Measurements from ENCODE around the gene DGCR6L.
"Not testable (repeated sequence)": the region's sequence is repeated elsewhere in the genome, so short reads cannot be mapped to it uniquely, and the experiment has no call there.

The DGCR6L gene

GRCh38 chr22:20290578-20291248 lies 29.1 kb downstream of the DGCR6L start:
- no peak for DNase-seq

DNA sequence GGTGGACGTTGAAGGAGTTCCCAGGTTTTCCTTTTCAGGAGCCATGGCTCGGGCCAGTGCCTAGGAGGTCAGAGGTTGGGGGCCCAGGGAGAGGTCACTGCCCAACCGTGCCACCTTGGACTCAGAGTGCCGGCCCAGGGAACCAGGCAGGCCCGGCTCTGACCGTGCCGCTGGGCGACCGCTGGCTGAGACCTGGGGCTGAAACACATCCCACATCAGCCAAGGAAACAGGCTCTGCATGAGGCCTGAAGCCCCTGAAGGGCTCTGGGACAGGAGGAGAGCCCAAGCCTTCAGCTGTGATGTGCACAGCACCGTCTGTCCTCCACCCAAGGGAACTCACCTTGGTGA lies 29.8 kb downstream of the DGCR6L start:
- no peak for DNase-seq

GRCh38 chr22:20289182-20290044 lies 30.4 kb downstream of the DGCR6L start:
- not testable (repeated sequence) for DNase-seq

- not testable (repeated sequence) for DNase-seq
Observed at GRCh38 chr22:20286784-20287423, 33.0 kb downstream of the DGCR6L start.

DNA sequence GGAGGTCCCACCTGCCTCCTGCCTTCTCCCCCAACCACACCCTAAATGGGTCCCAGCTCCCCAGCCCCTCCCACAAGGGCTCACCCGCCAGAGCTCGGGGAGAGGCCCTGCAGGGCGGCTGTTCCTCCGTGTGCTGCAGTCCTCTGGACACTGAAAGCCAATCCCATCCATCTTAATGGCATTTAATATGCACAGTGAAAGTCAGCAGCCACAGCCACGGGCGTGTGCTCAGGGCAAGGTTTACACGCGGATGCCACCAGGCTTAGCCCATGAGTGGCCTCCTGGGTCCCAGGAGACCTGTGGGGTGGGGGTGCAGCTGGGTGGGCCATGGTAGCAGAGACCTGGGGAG lies 33.6 kb downstream of the DGCR6L start:
- not testable (repeated sequence) for DNase-seq

GRCh38 chr22:20285473-20286311 lies 34.2 kb downstream of the DGCR6L start:
- DNase-seq: peak; percentile 17 to 66

DNA sequence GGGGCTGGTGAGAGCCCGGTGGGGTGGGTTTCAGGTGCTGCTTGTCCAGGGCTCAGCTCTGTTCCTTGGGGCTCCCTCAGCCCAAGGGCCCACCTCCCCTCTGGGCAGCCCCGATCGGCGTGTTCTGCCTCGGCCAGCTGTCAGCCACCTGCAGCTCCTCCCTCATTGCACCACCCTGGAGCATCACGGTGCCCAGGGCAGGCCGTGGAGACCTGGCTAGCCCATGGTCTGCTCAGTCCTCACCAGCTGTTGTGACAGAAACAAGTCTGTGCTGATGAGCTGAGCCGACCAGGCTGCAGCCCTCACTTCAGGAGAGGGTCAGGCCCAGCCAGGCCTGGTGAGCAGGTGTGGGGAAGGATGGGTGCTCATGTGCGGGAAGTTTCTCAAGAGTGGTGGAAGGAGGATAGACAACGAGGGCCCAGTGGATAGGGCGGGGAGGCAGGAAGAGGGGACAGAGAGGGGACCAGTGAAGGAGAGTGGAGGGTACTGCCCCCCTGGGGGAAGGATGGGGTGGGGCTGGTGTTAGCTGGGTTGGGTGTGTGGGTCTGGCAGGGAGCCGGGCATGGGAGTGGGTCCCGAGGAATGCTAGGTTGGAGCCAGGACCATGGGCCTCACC lies 35.3 kb downstream of the DGCR6L start:
- no peak for DNase-seq

DNA sequence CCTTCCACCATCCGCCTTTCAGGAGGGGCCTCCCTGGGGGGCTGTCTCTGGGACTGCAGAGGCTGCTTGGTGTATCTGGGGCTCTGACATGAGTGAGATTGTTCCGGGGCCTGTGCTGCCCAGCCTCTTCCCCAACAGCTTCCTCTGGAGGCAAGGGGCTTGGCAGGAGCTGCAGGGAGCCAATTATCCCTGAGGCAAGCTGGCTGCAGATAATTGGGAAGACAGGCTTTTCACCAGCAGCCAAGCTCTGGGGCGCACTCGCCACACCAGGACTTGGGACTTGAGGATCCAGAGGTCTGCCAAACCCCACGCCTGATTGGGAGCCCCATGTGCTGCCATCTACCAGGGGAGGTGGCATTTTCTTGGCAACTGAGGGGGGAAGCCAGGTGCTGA lies 36.2 kb downstream of the DGCR6L start:
- peak in 1 of 2 experiments; percentile 49 for DNase-seq

DNA sequence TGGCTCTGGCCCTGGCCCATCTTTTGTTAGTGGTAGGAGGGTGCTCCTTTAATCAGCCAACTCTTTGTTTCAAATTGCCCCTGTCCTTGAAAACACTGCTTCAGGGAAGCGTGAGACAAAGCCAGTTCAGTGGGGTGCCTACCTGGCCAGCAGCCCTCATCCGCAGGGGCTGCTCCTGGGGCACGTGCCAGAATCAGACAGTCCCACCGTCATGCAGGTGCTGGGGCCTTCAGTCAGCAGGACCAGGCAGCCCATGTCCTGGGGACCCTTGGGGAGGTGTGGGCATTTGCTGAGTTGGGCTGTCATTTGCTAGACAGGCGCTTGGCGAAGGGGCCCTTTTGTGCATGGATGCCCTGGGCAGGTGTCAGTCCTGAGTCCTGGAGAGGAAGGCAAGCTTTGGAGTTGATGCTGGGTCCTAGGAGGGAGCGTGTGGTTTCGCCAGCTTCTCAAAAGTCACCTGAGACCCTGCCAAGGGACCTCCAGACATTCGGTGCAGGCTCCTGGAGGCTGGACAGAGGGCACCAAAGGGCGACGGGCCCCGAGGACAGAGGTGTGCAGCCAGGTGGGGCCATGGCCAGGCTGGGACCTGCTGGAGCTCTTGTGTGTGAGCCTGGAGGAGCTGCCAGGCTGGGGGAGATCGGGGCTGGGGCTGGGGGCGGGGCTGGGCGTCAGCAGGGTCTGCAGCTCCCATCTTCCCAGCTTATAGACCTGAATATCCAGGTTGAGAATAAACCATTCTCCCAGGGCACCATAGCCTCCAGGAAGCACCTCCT lies 36.8 kb downstream of the DGCR6L start:
- DNase-seq: no peak

- DNase-seq: no peak
Observed at GRCh38 chr22:20281891-20282290, 38.0 kb downstream of the DGCR6L start.

DNA sequence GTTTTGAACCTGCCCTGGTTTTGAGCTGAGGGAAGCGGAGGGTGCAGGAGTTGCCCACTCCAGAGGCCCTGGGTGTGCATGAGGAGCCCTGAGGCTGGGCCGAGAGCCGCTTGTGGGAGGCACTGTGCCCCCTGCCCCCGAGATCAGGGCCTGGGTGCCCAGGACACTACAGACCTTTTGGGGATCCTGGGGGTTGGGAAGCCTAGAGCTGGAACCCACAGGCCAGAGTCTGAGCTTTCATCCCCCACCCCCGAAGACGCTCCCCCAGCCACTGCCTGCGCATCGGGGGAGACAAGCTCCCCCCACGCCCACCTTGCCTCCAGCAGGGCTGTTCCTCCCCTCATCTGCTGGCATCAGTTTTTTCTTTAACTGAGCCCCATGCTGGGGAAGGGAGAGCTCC lies 38.4 kb downstream of the DGCR6L start:
- DNase-seq: not testable (repeated sequence)

DNA sequence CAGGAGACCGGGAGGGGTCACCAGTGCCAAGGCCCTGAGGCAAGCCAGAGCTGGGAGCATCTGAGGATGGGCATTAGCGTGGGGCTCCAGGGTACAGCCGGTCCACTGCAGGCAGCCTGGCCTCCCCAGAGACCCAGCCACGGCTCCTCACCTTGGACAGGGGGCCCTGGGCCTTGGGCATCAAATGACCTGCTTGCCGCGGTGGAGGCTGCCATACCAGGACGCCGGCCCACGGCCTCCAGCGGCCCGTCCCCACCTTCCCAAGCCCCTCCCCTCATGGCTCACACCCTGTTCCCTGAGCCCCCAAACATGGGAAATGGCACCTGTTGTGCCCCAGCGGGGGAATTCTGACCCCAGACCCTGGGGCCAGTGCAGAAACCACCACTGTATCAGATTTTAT lies 39.0 kb downstream of the DGCR6L start:
- DNase-seq: no peak

- DNase-seq: not testable (repeated sequence)
Observed at GRCh38 chr22:20280163-20280562, 39.7 kb downstream of the DGCR6L start.

- DNase-seq: no peak
Observed at GRCh38 chr22:20279662-20280134, 40.2 kb downstream of the DGCR6L start.

- not testable (repeated sequence) for DNase-seq
Observed at GRCh38 chr22:20278726-20279490, 41.0 kb downstream of the DGCR6L start.

GRCh38 chr22:20277936-20278635 lies 41.8 kb downstream of the DGCR6L start:
- not testable (repeated sequence) for DNase-seq

GRCh38 chr22:20276468-20276867 lies 43.4 kb downstream of the DGCR6L start:
- DNase-seq: no peak

DNA sequence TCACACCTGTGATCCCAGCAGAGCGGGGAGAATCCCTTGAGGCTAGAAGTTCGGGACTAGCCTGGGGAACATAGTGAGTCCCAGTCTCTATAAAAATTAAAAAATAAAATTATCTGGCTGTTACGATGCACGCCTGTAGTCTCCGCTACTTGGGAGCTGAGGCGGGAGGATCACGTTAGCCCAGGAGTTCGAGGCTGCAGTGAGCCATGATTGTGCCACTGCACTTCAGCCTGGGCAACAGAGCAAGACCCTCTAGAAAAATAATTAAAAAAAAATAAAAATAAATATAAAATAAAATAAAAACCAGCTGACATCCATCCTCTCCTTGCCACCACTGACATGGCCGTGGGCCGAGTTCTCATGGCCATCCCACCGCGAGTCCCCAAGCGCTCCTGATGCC lies 44.0 kb downstream of the DGCR6L start:
- no peak for DNase-seq

DNA sequence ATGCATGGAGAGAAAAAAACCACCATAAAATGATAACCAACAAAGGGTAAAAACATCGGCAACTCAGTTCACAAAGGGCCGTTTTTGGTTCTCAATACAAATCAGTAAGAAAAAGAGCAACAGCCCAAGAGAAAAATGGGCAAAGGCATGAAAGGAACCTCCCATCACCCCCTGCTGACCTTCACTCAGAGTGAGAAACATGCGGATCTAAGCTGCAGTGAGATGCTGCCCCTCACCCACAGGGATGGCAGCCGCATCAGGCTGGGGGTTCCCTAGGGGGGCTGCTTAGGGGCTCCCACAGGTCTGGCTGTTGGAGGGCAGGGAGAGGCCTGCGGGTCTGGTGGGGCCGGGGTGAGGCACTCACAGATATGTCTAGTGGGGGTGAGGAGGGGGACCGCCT lies 44.5 kb downstream of the DGCR6L start:
- not testable (repeated sequence) for DNase-seq

- not testable (repeated sequence) for DNase-seq
Observed at GRCh38 chr22:20274374-20274773, 45.5 kb downstream of the DGCR6L start.
